AG04450 (cell line): ENCODE measurements around the gene ELK4. TPM values are rescaled to one million over a fixed set of nuclear protein-coding genes. Genes with fewer than 3 reads are reported as not detected.

ENCODE experiments used
- CTCF ChIA-PET: fragments of 300-600, 350-600 bp; formaldehyde crosslinking; extraction: SDS; loops from one replicate; lab custom pipeline; 2022; ENCODE audit warnings: antibody characterized with exemption, inconsistent platforms; lab: Charles Lee
- POLR2A ChIA-PET: fragments of 350-600 bp; formaldehyde crosslinking; extraction: SDS; loops from one replicate; lab custom pipeline; 2021; ENCODE audit warnings: antibody characterized with exemption, inconsistent platforms; lab: Yijun Ruan, JAX
- DNase-seq: peaks from one replicate; pipeline ENCODE4 v3.0.0-alpha.2; 2011; ENCODE audit warnings: low read depth, low spot score
- H3K27ac ChIP-seq: one replicate; pipeline ENCODE4 v1.5.1; 2012; ENCODE audit warnings: low read depth, low read length, control low read depth
- H3K27me3 ChIP-seq: one replicate; pipeline ENCODE4 v1.6.0; 2012; ENCODE audit warnings: low read length; ENCODE audit not compliant: control insufficient read depth, insufficient read depth
- H3K4me3 ChIP-seq: 2 replicates; pipeline ENCODE4 v1.5.1; 2011; ENCODE audit warnings: mild to moderate bottlenecking, low read depth, low read length, control low read depth
- H3K9me3 ChIP-seq: 2 replicates; pipeline ENCODE4 v1.5.1; 2012; ENCODE audit warnings: low read length; ENCODE audit not compliant: control insufficient read depth, insufficient read depth
- polyA plus RNA-seq: library from polyadenylated mRNA; depleted of rRNA; stranded (reverse); fragments of >200 nt; gene quantifications from 2 replicates; pipeline ENCODE4 v1.2.3, GENCODE V29; 2011
- TF ChIP-seq, protein P1 (sequence below): IDR thresholded peaks from 2 replicates; pipeline ENCODE4 v1.5.1; 2011; ENCODE audit warnings: low read depth, low read length, control low read depth, inconsistent platforms

Gene ELK4
- polyA plus RNA-seq, 1 experiment = 8.6 TPM

GRCh38 chr1:205612556-205612955 lies 19.3 kb downstream of the ELK4 start:
- POLR2A ChIA-PET = no interaction called here
- TF ChIP-seq, protein P1, sequence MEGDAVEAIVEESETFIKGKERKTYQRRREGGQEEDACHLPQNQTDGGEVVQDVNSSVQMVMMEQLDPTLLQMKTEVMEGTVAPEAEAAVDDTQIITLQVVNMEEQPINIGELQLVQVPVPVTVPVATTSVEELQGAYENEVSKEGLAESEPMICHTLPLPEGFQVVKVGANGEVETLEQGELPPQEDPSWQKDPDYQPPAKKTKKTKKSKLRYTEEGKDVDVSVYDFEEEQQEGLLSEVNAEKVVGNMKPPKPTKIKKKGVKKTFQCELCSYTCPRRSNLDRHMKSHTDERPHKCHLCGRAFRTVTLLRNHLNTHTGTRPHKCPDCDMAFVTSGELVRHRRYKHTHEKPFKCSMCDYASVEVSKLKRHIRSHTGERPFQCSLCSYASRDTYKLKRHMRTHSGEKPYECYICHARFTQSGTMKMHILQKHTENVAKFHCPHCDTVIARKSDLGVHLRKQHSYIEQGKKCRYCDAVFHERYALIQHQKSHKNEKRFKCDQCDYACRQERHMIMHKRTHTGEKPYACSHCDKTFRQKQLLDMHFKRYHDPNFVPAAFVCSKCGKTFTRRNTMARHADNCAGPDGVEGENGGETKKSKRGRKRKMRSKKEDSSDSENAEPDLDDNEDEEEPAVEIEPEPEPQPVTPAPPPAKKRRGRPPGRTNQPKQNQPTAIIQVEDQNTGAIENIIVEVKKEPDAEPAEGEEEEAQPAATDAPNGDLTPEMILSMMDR = no peak
- Histone ChIP-seq H3K9me3 (no peaks in the 10 kb centered on the region), H3K27ac (no peak overlapping the region), H3K4me3 (no peak overlapping the region), H3K27me3 (no peaks in the 10 kb centered on the region)
- CTCF ChIA-PET = interaction anchor here (2.0 kb wide), 1 partner anchor 24 kb away, joined by 9 read pairs; no protein-coding TSS in a partner anchor
- DNase-seq = no peak

DNA sequence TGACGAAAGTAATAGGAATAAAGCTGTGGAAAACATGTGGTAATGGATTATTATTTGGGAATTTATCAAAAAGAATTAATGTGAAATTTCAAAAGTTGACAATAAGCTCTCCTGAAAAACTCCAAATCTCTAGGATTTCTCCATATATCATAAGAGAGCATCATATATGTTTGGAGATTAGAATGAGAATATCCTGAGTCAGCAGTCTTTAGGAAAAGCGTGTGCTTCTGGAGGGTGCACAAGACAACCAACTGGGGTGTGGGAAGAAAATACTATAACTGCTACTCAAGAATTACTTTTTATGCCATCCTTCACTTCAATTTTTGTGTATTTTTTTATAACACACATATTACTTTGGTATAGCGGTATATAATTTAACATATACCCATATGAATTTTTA lies 19.7 kb downstream of the ELK4 start:
- ChIA-PET CTCF (interaction anchor here (2.0 kb wide), 1 partner anchor 24 kb away, joined by 9 read pairs; no protein-coding TSS in a partner anchor), POLR2A (no interaction called here)
- H3K9me3 ChIP-seq = no peaks in the 10 kb centered on the region
- no peak for DNase-seq
- no peaks in the 10 kb centered on the region for H3K27me3 ChIP-seq
- TF ChIP-seq, protein P1 = no peak
- H3K27ac ChIP-seq = no peak overlapping the region
- H3K4me3 ChIP-seq = no peak overlapping the region

DNA sequence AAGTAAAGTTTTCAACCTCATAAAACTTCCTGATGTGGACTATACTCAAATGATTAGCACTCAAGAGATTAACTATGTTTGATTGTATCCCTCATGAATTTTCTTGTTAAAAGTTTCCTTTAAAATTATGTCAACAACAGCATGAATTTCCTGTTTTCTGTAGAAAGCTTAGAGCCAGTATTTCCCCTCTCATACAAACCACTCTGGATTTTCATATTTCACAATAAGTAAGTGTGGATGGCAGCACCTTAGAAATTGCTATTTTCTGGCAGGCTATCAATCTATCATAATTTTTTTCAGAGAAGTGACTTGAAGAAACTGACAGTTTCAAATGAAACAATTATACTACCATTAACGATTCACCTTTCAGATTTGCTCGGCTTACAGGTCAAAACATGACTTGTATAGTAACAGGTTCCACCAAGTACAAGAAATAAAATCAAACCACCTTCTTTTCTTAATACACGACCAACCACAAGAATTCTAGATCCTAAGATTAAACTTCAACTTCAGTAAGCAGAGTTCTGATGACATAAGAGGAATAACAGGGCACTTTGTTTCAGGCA lies 20.8 kb downstream of the ELK4 start:
- POLR2A ChIA-PET = no interaction called here
- no peak overlapping the region for H3K4me3 ChIP-seq
- CTCF ChIA-PET = no interaction called here
- H3K9me3 ChIP-seq = no peaks in the 10 kb centered on the region
- no peak overlapping the region for H3K27ac ChIP-seq
- DNase-seq = no peak
- no peaks in the 10 kb centered on the region for H3K27me3 ChIP-seq
- TF ChIP-seq, protein P1 = no peak

- Histone ChIP-seq H3K4me3 (no peak overlapping the region), H3K27ac (no peak overlapping the region), H3K9me3 (no peaks in the 10 kb centered on the region), H3K27me3 (no peaks in the 10 kb centered on the region)
- DNase-seq = no peak
- TF ChIP-seq, protein P1 = no peak
- CTCF ChIA-PET = interaction anchor here (1.9 to 2.1 kb wide), 2 partner anchors 18 to 49 kb away, joined by 11 to 12 read pairs; no protein-coding TSS in a partner anchor
- POLR2A ChIA-PET = no interaction called here
Measured at GRCh38 chr1:205610036-205610435, 21.8 kb downstream of the ELK4 start.

- POLR2A ChIA-PET = no interaction called here
- Histone ChIP-seq H3K4me3 (no peak overlapping the region), H3K27me3 (no peaks in the 10 kb centered on the region), H3K9me3 (no peaks in the 10 kb centered on the region), H3K27ac (no peak overlapping the region)
- no peak for DNase-seq
- CTCF ChIA-PET = no interaction called here
- TF ChIP-seq, protein P1 = no peak
Measured at GRCh38 chr1:205604825-205605505, 26.8 kb downstream of the ELK4 start.
